Kidney (tissue), 14 donors: ENCODE results near the gene TRUB2. TPM values are rescaled to one million over a fixed set of nuclear protein-coding genes. Genes with fewer than 3 reads are reported as not detected.

Source experiments
- DNase-seq, 5 donors: peaks; one replicate each; pipeline ENCODE4 v3.0.0-alpha.2; 2013 to 2020
- FAIRE-seq: peaks from 2 replicates; lab custom pipeline; 2012; peaks lifted over from hg19 to GRCh38; lab: Jason Lieb, UNC
- H3K27ac ChIP-seq, 2 donors: one replicate each; pipeline ENCODE4 v1.7.0; 2013; ENCODE audit warnings: low read depth in 2 of 2, low read length in 2 of 2, inconsistent platforms in 1 of 2
- H3K27me3 ChIP-seq: one replicate; pipeline ENCODE4 v1.7.1; 2013; ENCODE audit warnings: low read length, inconsistent platforms; ENCODE audit not compliant: control insufficient read depth, insufficient read depth
- H3K36me3 ChIP-seq, 3 donors: one replicate each; pipeline versions ENCODE4 v1.7.0 to v1.7.1; 2013; ENCODE audit warnings: low read length in 3 of 3, control low read depth in 1 of 3, inconsistent platforms in 1 of 3; ENCODE audit not compliant: insufficient read depth in 3 of 3, control insufficient read depth in 2 of 3
- H3K4me1 ChIP-seq, 3 donors: one replicate each; pipeline versions ENCODE4 v1.7.0 to v1.7.1; 2013; ENCODE audit warnings: low read length in 3 of 3, inconsistent platforms in 1 of 3, low read depth in 1 of 3; ENCODE audit not compliant: control insufficient read depth in 2 of 3, insufficient read depth in 2 of 3
- H3K4me3 ChIP-seq, 3 donors: one replicate each; pipeline versions ENCODE4 v1.7.0 to v1.8.1; 2013; ENCODE audit warnings: low read length in 3 of 3, control low read depth in 1 of 3, inconsistent platforms in 1 of 3
- H3K9ac ChIP-seq, 3 donors: one replicate each; pipeline versions ENCODE4 v1.7.0 to v1.7.1; 2013; ENCODE audit warnings: low read length in 3 of 3, control low read depth in 1 of 3, inconsistent platforms in 1 of 3
- H3K9me3 ChIP-seq, 3 donors: one replicate each; pipeline versions ENCODE4 v1.7.0 to v1.7.1; 2013; ENCODE audit warnings: low read length in 3 of 3, control low read depth in 1 of 3, inconsistent platforms in 1 of 3; ENCODE audit not compliant: control insufficient read depth in 2 of 3, insufficient read depth in 1 of 3
- intact Hi-C: fragments of 100-400 bp; cut with DNase I; formaldehyde crosslinking; loops from one replicate; pipeline ENCODE4 v1.11.1; 2022
- polyA plus RNA-seq: library from polyadenylated mRNA; stranded (reverse); fragments of 350-450 nt; fragmentation: Illumina TruSeq; extraction: RNeasy Lipid Tissue Mini Kit (QIAGEN cat#74804); gene quantifications from one replicate; pipeline ENCODE4 v1.2.3, GENCODE V29; 2014; ENCODE audit warnings: low read depth, low replicate concordance; ENCODE audit not compliant: insufficient read depth
- total RNA-seq: library from RNA; stranded (reverse); fragmentation: NEBNext Ultra II Directional; extraction: Animal tissue kit (Norgen Biotek cat#: 25700); gene quantifications from one replicate; pipeline ENCODE4 v1.2.1, GENCODE V29; 2021
- TF ChIP-seq, protein P1 (sequence below): IDR thresholded peaks from 3 replicates; pipeline ENCODE4 v1.5.1; 2012; ENCODE audit warnings: mild to moderate bottlenecking, moderate library complexity, borderline replicate concordance; ENCODE audit not compliant: insufficient read depth; ENCODE audit errors: extremely low read depth
- donor health status: control.
- donor health status: control.
- donor health status: control.
- donor health status: control.
- donor health status: control.
- donor health status: DM: yes; HTN: yes; CAD: no.
- donor health status: Normal renal cell carcinoma (clear cell type).

TRUB2 gene
- total and polyA plus RNA-seq, 2 donors from 2014 or later = 22.4 to 40.8 TPM

- H3K4me3 ChIP-seq = peak overlapping the region in 1 of 3 donors; percentile 56
- TF ChIP-seq, protein P1, sequence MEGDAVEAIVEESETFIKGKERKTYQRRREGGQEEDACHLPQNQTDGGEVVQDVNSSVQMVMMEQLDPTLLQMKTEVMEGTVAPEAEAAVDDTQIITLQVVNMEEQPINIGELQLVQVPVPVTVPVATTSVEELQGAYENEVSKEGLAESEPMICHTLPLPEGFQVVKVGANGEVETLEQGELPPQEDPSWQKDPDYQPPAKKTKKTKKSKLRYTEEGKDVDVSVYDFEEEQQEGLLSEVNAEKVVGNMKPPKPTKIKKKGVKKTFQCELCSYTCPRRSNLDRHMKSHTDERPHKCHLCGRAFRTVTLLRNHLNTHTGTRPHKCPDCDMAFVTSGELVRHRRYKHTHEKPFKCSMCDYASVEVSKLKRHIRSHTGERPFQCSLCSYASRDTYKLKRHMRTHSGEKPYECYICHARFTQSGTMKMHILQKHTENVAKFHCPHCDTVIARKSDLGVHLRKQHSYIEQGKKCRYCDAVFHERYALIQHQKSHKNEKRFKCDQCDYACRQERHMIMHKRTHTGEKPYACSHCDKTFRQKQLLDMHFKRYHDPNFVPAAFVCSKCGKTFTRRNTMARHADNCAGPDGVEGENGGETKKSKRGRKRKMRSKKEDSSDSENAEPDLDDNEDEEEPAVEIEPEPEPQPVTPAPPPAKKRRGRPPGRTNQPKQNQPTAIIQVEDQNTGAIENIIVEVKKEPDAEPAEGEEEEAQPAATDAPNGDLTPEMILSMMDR = no peak
Measured at GRCh38 chr9:128365525-128365924, 43.3 kb upstream of the TRUB2 start.

DNA sequence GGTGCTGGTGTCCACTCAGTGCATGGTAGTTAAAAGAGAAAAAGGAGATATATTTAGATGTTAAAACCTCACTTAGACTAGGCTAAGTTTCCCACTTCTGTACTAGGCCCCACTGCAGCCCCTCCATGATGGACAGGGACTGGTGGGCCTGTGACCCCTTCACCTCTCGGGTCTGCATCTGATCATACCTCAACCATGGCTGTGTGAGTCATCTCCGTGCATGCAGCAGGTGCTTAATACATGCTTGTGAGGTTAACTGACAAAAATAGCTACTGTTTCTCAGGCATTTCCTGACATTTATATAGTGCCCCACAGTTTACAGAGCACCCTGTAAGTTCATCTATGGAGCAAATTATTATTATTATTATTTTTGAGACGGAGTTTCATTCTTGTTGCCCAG is 40.5 kb upstream of the TRUB2 start:
- no peak overlapping the region for H3K9ac ChIP-seq
- H3K27ac ChIP-seq = no peak overlapping the region
- peak overlapping the region in 1 of 3 donors; percentile 7 for H3K4me3 ChIP-seq
- no peak for DNase-seq
- H3K36me3 ChIP-seq = no peaks in the 10 kb centered on the region
- H3K4me1 ChIP-seq = peaks cover 0 to 18% (median 6%) of the 10 kb centered on the region in 3 donors
- intact Hi-C loops = no loop called here
- no peak for FAIRE-seq
- H3K27me3 ChIP-seq = no peaks in the 10 kb centered on the region
- no peaks in the 10 kb centered on the region for H3K9me3 ChIP-seq
- TF ChIP-seq, protein P1 = no peak

More at GRCh38 chr9:128365525-128365924, 43.3 kb upstream of the TRUB2 start:
- FAIRE-seq (no peak), DNase-seq (no peak)
- no peaks in the 10 kb centered on the region for H3K27me3 ChIP-seq
- no peak overlapping the region for H3K9ac ChIP-seq
- peaks cover 0 to 21% (median 10%) of the 10 kb centered on the region in 3 donors for H3K4me1 ChIP-seq
- H3K36me3 ChIP-seq = no peaks in the 10 kb centered on the region
- no peak overlapping the region for H3K27ac ChIP-seq
- H3K9me3 ChIP-seq = no peaks in the 10 kb centered on the region
- intact Hi-C loops = no loop called here

- Histone ChIP-seq H3K27me3 (no peaks in the 10 kb centered on the region), H3K27ac (peak overlapping the region in 1 of 2 donors; percentile 8), H3K9me3 (no peaks in the 10 kb centered on the region), H3K4me3 (peak overlapping the region; percentile 7 to 77 (median 60)), H3K36me3 (no peaks in the 10 kb centered on the region), H3K4me1 (peaks cover 0 to 19% (median 6%) of the 10 kb centered on the region in 3 donors), H3K9ac (peak overlapping the region in 1 of 3 donors; percentile 56)
- DNase-seq = peak; percentile 86 to 94 (median 91)
- no peak for FAIRE-seq
- intact Hi-C loops = no loop called here
- TF ChIP-seq, protein P1 = peak; percentile 89
Measured at GRCh38 chr9:128361986-128362646, 39.9 kb upstream of the TRUB2 start.
